Astrocyte of the spinal cord (primary cell): ENCODE results near the gene GARIN5B.

ENCODE experiments used
- DNase-seq: peaks from one replicate; pipeline ENCODE4 v3.0.0; 2011; ENCODE audit warnings: low read depth, low spot score
- H3K4me3 ChIP-seq: 2 replicates; pipeline ENCODE4 v1.5.1; 2011; ENCODE audit warnings: low read depth, mild to moderate bottlenecking, low read length, moderate library complexity
- in situ Hi-C: cut with HindIII; loops from 2 replicates; pipeline ENCODE4 v1.10.0; 2017; ENCODE audit warnings: low sequenced_read_pairs
- TF ChIP-seq, protein P1 (sequence below): IDR thresholded peaks from 2 replicates; pipeline ENCODE4 v1.5.1; 2012; ENCODE audit warnings: low read depth, mild to moderate bottlenecking, low read length, inconsistent platforms

The GARIN5B gene

DNA sequence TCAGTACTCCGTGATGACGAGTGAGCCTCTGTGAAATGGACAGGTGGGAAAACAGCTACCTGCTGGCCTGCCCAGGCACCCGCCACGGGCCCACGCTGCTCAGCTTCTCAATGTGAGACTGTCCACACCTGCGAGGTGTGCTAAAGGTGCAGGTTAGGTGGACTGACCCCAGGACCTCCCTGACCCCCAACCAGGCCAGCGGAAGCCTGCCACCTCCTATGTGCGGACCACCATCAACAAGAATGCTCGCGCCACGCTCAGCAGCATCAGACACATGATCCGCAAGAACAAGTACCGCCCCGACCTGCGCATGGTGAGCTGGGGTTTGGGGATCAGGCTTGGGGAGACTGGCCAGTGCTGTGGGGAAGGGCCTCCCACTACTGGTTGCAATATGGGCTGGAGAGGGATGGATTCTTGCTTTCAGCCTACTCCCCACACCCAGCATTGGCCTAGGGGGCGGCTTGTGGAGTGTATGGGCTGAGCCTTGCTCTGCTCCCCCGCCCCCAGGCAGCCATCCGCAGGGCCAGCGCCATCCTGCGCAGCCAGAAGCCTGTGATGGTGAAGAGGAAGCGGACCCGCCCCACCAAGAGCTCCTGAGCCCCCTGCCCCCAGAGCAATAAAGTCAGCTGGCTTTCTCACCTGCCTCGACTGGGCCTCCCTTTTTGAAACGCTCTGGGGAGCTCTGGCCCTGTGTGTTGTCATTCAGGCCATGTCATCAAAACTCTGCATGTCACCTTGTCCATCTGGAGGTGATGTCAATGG, 24.9 kb upstream of the GARIN5B start:
- in situ Hi-C loops: no loop called here
- peak overlapping the region; percentile 99 for H3K4me3 ChIP-seq
- no peak for DNase-seq
- TF ChIP-seq, protein P1, sequence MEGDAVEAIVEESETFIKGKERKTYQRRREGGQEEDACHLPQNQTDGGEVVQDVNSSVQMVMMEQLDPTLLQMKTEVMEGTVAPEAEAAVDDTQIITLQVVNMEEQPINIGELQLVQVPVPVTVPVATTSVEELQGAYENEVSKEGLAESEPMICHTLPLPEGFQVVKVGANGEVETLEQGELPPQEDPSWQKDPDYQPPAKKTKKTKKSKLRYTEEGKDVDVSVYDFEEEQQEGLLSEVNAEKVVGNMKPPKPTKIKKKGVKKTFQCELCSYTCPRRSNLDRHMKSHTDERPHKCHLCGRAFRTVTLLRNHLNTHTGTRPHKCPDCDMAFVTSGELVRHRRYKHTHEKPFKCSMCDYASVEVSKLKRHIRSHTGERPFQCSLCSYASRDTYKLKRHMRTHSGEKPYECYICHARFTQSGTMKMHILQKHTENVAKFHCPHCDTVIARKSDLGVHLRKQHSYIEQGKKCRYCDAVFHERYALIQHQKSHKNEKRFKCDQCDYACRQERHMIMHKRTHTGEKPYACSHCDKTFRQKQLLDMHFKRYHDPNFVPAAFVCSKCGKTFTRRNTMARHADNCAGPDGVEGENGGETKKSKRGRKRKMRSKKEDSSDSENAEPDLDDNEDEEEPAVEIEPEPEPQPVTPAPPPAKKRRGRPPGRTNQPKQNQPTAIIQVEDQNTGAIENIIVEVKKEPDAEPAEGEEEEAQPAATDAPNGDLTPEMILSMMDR: no peak

DNA sequence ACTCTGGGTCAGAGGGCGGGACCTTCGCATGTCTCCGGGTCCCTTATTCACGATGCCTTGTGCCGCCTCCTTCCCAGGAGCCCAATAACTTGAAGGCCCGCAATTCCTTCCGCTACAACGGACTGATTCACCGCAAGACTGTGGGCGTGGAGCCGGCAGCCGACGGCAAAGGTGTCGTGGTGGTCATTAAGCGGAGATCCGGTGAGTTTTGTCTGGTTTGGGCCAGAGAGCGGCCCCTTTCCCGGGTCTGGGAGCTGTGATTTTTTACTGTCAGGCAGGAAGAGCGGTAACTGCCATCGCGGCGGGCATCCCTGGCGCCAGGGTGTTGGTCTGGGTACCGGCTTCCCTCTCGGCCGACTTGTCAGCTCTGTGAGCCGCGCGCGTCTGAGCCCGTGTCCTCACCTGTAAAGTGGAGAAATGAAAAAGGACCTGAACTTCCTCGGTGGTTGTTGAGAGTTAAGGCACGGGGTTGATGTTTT, 23.5 kb upstream of the GARIN5B start:
- DNase-seq: no peak
- peak overlapping the region; percentile 99 for H3K4me3 ChIP-seq
- TF ChIP-seq, protein P1: no peak
- in situ Hi-C loops: no loop called here

DNA sequence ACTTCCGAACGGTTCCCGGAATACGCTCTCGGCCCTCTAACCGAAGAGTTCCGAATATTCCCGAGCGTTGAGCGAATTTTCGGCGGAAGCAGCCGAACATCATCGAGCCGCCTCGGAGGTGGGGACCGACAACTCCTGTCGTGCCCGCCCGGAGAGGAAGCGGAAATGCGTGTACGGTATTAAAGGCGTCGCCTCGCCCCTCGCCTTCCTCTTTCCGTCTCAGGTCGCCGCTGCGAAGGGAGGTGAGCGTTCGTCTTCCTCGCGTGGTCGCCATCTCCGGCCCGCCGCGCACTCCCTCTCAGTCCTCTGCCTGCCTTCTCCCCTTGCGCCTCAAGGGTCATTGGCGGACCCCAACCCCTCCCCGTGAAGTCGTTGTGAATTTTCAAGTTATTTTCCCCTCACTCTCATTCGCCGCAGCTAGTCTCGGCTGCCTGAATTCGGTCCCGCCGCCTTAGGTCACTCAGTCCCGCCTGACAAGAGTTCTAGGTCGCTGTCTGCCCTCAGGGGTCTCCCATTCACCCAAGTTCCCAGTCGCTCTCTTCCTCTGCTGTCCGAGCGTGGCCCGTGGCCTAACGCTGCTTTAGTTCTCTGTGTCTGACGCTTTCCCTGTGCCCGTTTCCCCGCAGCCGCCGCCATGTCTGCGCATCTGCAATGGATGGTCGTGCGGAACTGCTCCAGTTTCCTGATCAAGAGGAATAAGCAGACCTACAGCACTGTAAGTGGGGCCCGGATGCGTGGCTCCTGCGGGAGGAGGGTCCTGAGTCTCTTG, 22.8 kb upstream of the GARIN5B start, which contains the start of gene RPL28:
Gene RPL28, plus strand, starts transcription at position 209 of the 769 bp plus-strand sequence. Its CDS starts 426 bp downstream, at position 635.
- in situ Hi-C loops: no loop called here
- DNase-seq: peak; percentile 98
- TF ChIP-seq, protein P1: no peak
- peak within 1 kb of the TSS; percentile 99 for H3K4me3 ChIP-seq

DNA sequence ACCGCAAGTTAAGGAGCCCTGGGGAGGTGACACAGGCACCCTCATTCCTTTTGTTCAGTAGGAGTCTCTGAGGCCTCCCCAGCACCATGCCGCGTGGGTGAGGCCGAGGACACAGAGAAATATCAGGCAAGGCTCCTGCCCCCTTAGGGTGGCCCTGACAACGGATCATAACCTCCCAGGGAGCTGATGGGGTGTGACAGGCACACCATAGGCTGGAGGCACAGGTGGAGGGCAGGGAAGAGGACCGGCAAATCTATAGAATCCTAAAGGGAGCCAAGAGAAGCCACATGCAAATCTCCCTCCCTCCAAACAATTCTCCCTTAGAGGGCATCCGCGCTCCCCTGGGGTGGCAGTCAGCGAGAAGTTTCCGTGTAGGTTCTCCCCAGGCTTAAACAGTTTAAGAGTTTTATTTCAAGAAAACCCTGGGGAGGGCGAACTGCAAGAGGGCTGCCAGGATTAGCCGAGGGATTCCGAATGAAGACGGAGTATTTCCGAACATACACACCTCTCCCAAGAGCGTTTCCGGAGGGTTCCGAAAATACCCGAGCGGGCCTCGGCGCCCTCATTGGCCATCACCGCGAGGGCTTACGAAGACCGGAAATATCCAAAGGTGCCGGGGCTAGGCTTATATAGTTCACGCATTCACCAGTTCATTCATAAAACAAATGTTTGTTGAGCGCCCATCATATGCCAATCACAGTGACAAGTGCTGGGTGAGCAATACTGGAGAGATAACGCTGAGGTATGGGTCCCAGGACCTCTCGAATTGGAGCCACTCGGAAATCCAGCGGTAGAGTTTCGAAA, 22.1 kb upstream of the GARIN5B start:
- peak overlapping the region; percentile 99 for H3K4me3 ChIP-seq
- TF ChIP-seq, protein P1: no peak
- in situ Hi-C loops: no loop called here
- peak; percentile 98 for DNase-seq

DNA sequence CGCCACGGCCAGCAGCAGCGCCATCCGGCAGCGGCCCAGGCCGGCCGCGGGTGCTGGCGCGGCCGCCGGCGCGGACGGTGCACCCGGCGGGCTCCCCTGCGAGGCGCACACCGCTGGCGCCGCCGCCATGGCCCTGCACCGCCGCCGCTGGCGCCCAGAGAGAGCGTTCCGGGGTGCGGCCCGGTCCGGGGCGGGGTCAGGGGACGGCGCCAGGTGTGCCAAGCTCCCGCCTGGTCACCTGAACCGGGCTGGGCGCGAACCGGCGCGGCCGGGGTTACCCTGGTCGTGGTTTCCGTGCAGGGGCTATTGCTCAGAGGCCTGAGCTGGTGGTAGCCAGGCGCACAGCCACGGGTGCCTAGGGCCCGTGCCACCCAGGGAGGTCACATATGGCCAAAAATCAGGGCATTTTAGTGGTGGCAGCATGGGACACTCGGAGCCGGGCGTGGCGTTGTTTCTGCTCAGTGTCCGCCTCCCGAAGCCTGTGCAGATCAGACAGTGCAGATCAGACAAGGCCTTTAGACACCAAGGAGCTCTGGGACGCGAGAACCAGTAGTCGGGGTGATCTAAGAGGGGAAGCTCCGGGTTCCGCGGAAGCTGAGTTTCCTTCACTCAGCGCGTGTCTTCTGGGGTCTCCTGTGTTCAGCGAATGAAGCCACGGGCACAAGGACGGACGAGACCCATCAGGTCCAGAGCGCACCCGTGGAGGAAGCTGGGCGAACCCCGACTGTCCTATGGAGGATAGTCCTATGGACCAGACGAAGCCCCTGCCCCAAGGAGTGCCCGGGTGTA, 21.3 kb upstream of the GARIN5B start, which contains the start of gene TMEM238:
Gene TMEM238, minus strand, starts transcription at position 162 of the 789 bp plus-strand sequence. Its CDS starts 33 bp downstream, at position 129.
- no peak for DNase-seq
- in situ Hi-C loops: no loop called here
- peak within 1 kb of the TSS; percentile 99 for H3K4me3 ChIP-seq
- TF ChIP-seq, protein P1: no peak
